HG02943 (cell line): ENCODE data around the gene PADI3.
"Not testable (repeated sequence)": the region's sequence is repeated elsewhere in the genome, so short reads cannot be mapped to it uniquely, and the experiment has no call there.

Experiments
- ATAC-seq: cut with Tn5 transposase; IDR thresholded peaks from one replicate; pipeline ENCODE4 v1.9.1; 2021; ENCODE audit warnings: mild to moderate bottlenecking, low read depth, moderate library complexity; ENCODE audit not compliant: unreplicated experiment

PADI3 gene

GRCh38 chr1:17321857-17322390 lies 73.0 kb downstream of the PADI3 start:
- not testable (repeated sequence) for ATAC-seq

- no peak for ATAC-seq
These were observed 80.0 kb downstream of the PADI3 start for GRCh38 chr1:17328855-17329254.

GRCh38 chr1:17329610-17330009 lies 80.7 kb downstream of the PADI3 start:
- no peak for ATAC-seq

GRCh38 chr1:17330856-17331255 lies 82.0 kb downstream of the PADI3 start:
- ATAC-seq, result no peak

GRCh38 chr1:17333081-17333480 lies 84.2 kb downstream of the PADI3 start:
- ATAC-seq, result no peak
